HG02798 (cell line): ENCODE results near the gene TPM2.
"Not testable (repeated sequence)": the region's sequence is repeated elsewhere in the genome, so short reads cannot be mapped to it uniquely, and the experiment has no call there.

Experiments used
- ATAC-seq: cut with Tn5 transposase; IDR thresholded peaks from one replicate; pipeline ENCODE4 v1.9.1; 2021; ENCODE audit warnings: mild to moderate bottlenecking; ENCODE audit not compliant: unreplicated experiment, poor library complexity

TPM2 gene

DNA sequence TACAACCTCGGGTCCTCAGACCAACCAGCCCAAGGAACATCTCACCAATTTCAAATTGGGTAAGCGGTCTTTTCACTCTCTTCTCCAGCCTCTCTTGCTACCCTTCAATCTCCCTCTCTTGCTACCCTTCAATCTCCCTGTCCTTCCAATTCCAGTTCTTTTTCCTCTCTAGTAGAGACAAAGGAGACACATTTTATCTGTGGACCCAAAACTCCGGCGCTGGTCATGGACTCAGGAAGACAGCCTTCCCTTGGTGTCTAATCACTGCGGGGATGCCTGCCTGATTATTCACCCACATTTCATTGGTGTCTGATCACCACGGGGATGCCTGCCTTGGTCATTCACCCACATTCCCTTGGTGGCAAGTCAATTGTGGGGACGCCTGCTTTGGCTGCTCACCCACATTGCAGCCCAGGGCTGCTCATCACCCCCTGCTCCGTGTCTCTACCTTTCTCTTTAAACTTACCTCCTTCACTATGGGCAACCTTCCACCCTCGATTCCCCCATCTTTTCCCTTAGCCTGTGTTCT is 52.2 kb downstream of the TPM2 start:
- ATAC-seq: not testable (repeated sequence)

DNA sequence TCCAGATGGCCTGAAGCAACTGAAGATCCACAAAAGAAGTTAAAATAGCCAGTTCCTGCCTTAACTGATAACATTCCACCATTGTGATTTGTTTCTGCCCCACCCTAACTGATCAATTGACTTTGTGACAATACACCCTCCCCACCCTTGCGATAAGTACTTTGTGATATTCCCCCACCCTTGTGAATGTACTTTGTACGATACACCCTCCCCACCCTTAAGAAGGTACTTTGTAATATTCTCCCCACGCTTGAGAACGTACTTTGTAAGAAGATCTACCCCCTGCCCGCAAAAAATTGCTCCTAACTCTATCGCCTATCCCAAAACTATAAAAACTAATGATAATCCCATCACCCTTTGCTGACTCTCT is 52.9 kb downstream of the TPM2 start:
- ATAC-seq: not testable (repeated sequence)

DNA sequence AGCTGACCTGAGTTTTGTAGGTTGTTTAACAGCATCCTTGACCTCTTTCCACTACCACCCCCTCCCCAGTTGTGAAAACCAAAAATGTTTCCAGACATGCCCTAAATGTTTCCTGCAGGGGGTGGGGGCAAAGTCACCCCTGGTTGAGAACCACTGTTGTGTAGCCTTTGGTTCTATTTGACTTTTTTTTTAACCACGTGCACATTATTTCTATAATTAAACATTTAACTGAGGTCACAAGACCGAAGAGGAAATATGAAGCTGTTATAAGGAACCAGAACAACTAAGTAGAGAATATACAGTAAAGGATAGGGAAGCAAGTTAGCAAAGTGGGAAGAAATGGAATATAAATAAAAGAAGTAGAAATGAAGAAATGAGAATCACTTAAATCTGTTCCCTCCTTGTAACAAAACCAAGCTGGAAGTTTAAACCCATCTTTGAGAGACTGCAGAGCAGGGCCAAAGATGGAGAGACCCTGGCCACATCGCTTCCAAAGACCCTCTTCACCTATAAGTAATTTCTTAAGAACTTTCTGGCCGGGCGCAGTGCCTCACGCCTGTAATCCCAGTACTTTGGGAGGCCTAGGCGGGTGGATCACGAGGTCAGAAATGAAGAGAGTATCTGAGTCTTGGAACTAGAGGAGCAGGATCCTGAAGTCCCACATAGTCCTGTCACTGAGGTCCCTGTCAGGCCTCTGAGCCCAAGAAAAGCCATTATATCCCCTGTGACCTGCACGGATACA is 53.4 kb downstream of the TPM2 start:
- ATAC-seq: no peak

DNA sequence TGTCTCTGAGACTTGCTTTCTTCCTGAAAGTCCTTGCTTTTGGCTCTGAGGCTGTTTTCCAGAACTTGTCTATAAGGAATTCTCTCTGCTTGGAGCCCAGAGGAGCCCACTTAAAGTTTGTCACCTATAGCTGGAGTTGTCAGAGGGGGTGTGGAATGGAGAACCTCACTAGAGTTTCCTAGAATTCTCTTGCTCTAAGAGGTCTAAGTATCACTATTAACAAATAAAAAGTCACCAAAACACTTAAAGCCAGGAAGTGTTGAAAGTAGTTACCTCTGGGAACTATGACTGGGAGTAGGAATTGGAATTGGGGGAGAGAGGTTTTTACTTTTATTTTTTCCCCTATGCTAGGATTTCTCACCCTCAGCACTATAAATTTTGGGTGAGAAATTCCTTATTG is 54.0 kb downstream of the TPM2 start:
- no peak for ATAC-seq
